IPS-20b (cell line): ENCODE data around the gene LPP.

Source experiments
- H3K27ac ChIP-seq: one replicate; pipeline ENCODE4 v1.5.1; 2013; ENCODE audit warnings: low read length
- H3K27me3 ChIP-seq: 2 replicates; pipeline ENCODE4 v1.6.1; 2013; ENCODE audit warnings: mild to moderate bottlenecking, low read length, inconsistent platforms; ENCODE audit not compliant: insufficient read depth
- H3K36me3 ChIP-seq: 2 replicates; pipeline ENCODE4 v1.6.1; 2013; ENCODE audit warnings: low read depth, mild to moderate bottlenecking, inconsistent platforms, low read length, moderate library complexity; ENCODE audit not compliant: insufficient read depth
- H3K4me1 ChIP-seq: 2 replicates; pipeline ENCODE4 v1.6.1; 2013; ENCODE audit warnings: mild to moderate bottlenecking, control low read depth, inconsistent platforms, low read length, moderate library complexity; ENCODE audit not compliant: insufficient read depth
- H3K4me3 ChIP-seq: 2 replicates; pipeline ENCODE4 v1.5.1; 2013; ENCODE audit warnings: mild to moderate bottlenecking, low read length, inconsistent platforms
- H3K9ac ChIP-seq: 2 replicates; pipeline ENCODE4 v1.6.1; 2013; ENCODE audit warnings: low read depth, mild to moderate bottlenecking, inconsistent platforms, low read length, moderate library complexity
- H3K9me3 ChIP-seq: 2 replicates; pipeline ENCODE4 v1.6.1; 2013; ENCODE audit warnings: mild to moderate bottlenecking, low read depth, low read length, inconsistent platforms; ENCODE audit not compliant: insufficient read depth

LPP gene

DNA sequence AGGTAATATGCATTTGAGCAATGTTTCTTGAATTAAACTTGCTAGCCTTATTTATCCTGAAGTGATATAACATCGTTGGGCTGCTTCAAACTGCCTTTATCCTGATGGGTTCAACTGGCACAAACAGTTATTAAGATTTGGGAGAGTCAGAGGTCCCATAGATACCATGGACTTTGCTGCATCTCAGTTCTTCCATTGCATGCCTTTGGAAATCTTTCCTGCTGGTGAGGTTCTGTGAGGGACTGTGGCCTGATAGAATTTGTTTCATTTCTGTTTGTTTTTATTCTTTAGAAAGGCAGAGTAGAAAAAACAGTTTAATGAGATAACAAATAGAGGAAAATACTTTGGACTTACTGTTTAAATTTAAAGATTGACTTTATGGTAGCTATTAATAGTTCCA lies 508.3 kb downstream of the LPP start:
- no peak overlapping the region for H3K4me3 ChIP-seq
- no peaks in the 10 kb centered on the region for H3K36me3 ChIP-seq
- H3K27me3 ChIP-seq: no peaks in the 10 kb centered on the region
- no peak overlapping the region for H3K9ac ChIP-seq
- no peaks in the 10 kb centered on the region for H3K9me3 ChIP-seq
- no peak overlapping the region for H3K27ac ChIP-seq
- no peaks in the 10 kb centered on the region for H3K4me1 ChIP-seq

DNA sequence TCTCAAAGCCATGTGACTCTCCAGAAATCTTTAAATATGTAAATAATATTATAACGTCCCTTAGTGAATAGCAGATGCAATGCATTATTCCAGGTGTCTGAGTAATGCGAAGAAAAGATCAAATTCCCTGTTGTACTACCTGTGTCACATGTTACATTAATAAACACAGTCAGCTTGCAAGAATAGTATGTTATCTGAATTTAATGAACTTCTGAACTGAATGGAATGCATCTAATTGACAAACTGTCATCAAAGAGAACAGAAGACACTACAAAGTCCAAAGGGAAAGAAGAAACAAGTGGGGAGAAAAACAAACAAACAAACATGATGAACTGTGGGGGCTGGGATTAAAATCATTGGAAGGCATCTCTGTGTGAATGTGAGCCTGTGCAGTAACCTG lies 508.8 kb downstream of the LPP start:
- Histone ChIP-seq H3K27me3 (no peaks in the 10 kb centered on the region), H3K4me1 (no peaks in the 10 kb centered on the region), H3K9me3 (no peaks in the 10 kb centered on the region), H3K9ac (no peak overlapping the region), H3K4me3 (no peak overlapping the region), H3K27ac (no peak overlapping the region), H3K36me3 (no peaks in the 10 kb centered on the region)

DNA sequence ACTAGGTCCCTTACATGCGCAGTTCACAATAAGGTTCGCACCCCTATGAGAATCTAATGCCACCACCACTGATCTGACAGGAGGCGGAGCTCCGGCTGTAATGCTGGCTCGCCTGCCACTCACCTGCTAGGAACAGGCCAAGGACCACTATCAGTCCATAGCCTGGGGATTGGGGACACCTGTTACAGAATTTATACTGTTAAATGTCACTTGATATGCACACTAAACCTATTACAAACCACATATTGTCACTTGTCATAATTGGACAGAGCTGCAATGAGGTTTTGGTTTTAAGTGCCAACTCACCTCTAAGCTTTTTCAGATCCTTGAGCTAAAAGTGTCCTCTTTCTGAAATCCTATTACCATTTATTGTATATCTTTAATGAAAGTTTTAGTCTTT lies 509.9 kb downstream of the LPP start:
- Histone ChIP-seq H3K4me3 (no peak overlapping the region), H3K36me3 (no peaks in the 10 kb centered on the region), H3K27ac (no peak overlapping the region), H3K9me3 (no peaks in the 10 kb centered on the region), H3K4me1 (no peaks in the 10 kb centered on the region), H3K27me3 (no peaks in the 10 kb centered on the region), H3K9ac (no peak overlapping the region)

DNA sequence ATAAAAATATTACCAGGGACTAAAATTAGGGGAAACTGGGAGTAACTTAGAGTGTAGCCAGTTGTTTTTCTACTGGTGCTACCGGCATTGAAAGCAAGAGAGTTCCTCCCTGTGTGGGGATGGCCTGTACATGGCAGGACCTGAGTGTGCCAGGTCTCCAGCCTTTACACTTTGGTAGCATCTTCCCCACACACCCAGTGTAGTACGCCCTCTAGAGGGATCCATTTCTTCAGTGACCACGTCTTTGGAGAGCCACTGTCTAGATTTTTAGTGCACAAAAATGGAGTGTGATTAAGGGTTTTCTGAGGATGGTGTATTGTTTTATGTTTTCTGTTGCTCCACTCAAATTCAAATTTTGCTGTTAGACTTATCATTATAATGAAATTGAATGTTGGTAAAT lies 510.8 kb downstream of the LPP start:
- H3K9ac ChIP-seq: no peak overlapping the region

DNA sequence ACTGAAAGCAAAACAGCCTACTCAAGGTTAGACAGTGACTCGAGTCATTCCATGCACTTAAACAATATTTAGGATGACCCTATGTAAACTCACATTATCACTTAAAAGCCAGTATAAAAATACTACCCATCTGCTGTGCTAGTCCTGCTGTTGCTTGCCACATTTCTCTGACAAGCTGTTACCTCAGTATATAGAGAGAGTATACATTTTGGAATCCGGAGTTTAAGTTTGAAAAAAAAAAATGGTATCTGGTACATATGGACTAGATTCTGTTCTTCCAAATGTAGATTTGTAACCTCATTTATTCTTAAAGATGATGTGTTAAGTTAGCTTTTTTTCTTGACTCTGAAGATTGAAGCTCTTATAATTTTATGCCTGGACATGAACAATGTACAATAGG lies 514.0 kb downstream of the LPP start:
- Histone ChIP-seq H3K27me3 (no peaks in the 10 kb centered on the region), H3K9me3 (no peaks in the 10 kb centered on the region), H3K27ac (no peak overlapping the region), H3K4me3 (no peak overlapping the region), H3K36me3 (no peaks in the 10 kb centered on the region), H3K4me1 (peaks cover 9% of the 10 kb centered on the region), H3K9ac (no peak overlapping the region)

More for the DNA sequence above, 510.8 kb downstream of the LPP start:
- Histone ChIP-seq H3K4me3 (no peak overlapping the region), H3K27me3 (no peaks in the 10 kb centered on the region), H3K36me3 (no peaks in the 10 kb centered on the region), H3K27ac (no peak overlapping the region), H3K4me1 (no peaks in the 10 kb centered on the region), H3K9me3 (no peaks in the 10 kb centered on the region)

DNA sequence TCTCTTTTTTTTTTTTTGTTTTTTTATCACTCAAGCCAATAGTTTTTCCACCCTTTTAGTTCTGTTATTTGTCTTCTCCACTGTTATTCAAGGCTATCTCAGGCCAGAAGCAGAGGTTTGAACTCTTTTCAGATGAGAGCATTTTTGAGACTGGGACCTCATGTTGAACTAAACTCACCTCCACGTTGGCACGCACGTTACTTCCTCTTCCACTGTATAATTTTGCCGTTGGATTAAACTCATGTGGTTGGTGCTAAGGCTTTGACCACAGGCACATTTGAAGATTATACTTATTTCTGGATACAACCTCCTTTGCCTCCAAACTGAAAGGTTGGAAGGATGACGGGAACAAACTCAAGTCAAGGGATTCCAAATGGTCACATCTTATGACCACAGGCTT lies 516.5 kb downstream of the LPP start:
- Histone ChIP-seq H3K4me3 (no peak overlapping the region), H3K36me3 (no peaks in the 10 kb centered on the region), H3K4me1 (peaks cover 29% of the 10 kb centered on the region), H3K9me3 (no peaks in the 10 kb centered on the region), H3K9ac (no peak overlapping the region), H3K27ac (no peak overlapping the region), H3K27me3 (no peaks in the 10 kb centered on the region)

DNA sequence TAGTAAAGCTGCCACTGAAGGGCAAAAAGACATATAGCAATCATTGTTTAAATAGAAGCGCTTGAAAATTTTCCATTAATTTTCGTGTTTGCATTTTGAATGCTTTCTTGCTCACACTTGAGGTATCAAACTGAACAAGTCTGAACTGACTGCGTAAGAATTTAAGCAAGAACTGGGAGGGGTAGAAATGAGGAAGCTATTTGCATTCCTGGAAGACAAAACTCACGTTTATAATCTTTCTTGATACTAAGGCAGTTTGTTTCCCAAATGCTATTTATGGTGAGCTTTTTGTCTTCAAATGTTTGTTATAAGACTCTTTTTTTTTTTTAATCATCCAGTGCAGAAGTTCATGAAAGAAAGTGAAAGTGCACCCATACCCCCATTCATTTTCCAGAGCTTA lies 518.0 kb downstream of the LPP start:
- no peak overlapping the region for H3K4me3 ChIP-seq
- no peaks in the 10 kb centered on the region for H3K36me3 ChIP-seq
- no peak overlapping the region for H3K27ac ChIP-seq
- H3K9me3 ChIP-seq: no peaks in the 10 kb centered on the region
- H3K9ac ChIP-seq: no peak overlapping the region
- H3K27me3 ChIP-seq: no peaks in the 10 kb centered on the region
- peaks cover 29% of the 10 kb centered on the region for H3K4me1 ChIP-seq

DNA sequence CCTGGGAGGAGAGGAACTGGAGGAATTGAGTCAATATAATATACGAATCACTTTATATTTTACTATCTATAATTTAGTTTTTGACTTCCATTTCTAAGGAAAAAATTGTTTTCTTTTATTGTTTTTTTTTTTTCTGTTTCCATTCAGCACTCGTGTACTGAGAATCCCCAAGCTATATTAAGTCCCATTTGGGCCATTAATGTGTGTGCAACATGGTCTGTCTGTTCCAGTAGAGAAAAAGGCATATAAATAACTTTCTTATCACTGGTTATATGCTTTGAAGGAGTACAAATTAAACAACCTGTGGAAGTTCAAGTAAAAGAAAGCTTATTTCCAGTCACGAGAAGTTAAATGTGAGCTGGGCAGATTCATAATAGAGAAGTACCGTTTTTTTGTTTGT lies 518.9 kb downstream of the LPP start:
- Histone ChIP-seq H3K4me3 (no peak overlapping the region), H3K27ac (no peak overlapping the region), H3K27me3 (no peaks in the 10 kb centered on the region), H3K4me1 (peaks cover 29% of the 10 kb centered on the region), H3K9ac (no peak overlapping the region), H3K36me3 (no peaks in the 10 kb centered on the region), H3K9me3 (no peaks in the 10 kb centered on the region)

DNA sequence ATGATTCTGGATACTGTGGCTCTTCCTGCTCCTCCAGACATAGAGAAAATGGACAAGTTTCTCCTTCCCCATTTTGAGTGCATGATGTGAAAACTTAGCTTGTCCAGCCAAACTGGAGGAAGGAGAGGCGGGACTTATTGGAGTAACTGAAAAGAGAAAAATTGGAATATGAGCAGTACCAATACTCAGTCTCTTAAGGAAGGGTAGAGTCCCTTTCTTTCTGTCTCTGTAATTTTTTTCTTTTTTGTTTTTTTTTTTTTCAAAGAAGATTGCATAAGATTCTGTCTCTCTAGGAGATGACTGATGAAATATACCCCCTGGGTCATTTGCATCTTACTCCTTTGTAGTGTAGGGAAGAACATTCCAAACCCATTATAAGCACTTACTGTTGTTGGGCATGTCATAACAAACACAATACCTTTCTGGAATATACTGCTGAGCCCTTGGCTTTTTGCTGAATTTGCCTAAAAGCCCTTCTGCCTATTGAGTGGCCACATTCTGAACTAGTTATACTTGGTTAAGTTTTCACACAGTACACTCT lies 519.8 kb downstream of the LPP start:
- Histone ChIP-seq H3K4me3 (no peak overlapping the region), H3K9ac (no peak overlapping the region), H3K4me1 (peaks cover 29% of the 10 kb centered on the region), H3K27me3 (no peaks in the 10 kb centered on the region), H3K9me3 (no peaks in the 10 kb centered on the region), H3K27ac (no peak overlapping the region), H3K36me3 (no peaks in the 10 kb centered on the region)

DNA sequence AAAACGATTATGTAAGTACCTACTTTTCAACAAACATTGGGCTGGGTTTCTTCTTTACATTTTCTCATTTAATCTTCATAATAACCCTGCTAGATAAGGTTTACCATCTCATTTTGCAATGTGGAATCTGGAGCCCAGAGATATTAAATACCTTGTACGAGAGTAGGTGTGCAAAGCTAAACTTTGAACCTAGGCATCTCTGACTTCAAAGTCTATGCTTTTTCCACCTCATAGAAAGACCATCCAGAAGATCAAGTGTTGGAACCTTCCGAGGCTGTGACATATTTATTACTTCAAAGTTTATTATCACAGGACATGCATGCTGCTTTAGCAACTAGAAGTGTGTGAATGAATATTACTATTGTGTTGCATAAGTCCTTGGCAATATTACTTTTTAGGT lies 520.6 kb downstream of the LPP start:
- H3K9ac ChIP-seq: no peak overlapping the region
- H3K27ac ChIP-seq: no peak overlapping the region
- no peaks in the 10 kb centered on the region for H3K27me3 ChIP-seq
- H3K4me3 ChIP-seq: no peak overlapping the region
- no peaks in the 10 kb centered on the region for H3K36me3 ChIP-seq
- peaks cover 30% of the 10 kb centered on the region for H3K4me1 ChIP-seq
- no peaks in the 10 kb centered on the region for H3K9me3 ChIP-seq

DNA sequence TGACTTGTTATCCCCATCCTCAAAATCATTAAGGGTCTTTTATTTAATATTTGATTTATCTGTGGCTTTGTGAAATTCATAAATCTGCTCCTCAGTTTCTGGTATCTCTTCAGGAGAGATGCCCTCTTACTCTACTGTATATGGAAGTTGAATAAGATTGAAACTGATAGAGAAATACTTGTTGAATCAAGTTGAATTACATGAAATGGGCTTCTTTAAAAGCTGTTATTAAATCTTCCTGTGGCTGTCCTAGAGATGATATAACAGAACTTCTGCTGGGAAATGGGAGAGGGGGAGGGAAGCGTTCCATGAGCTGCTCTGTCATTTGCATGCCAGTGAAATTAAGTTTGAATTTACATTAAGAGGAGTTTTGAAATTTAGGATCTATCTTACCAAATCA lies 523.4 kb downstream of the LPP start:
- Histone ChIP-seq H3K9ac (no peak overlapping the region), H3K4me1 (peaks cover 31% of the 10 kb centered on the region), H3K4me3 (no peak overlapping the region), H3K27me3 (no peaks in the 10 kb centered on the region), H3K9me3 (no peaks in the 10 kb centered on the region), H3K27ac (no peak overlapping the region), H3K36me3 (no peaks in the 10 kb centered on the region)

DNA sequence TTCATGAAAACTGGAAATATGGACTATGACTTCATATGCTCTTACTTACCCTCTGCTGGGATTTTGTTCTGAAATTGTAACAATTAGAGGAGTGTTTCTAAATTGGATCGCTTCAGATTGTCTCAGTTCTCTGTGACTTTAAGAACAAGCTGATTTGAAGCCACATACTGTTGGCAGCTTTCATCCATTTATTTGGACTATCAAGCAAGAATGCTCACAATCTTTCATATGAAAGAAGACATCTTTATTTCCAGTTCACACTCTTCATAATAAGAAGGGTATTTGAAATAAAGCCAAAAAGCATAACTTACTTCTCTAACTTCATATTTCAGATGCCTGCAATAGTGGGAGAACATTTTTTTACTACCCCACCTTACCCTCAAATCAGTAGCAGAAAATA lies 526.2 kb downstream of the LPP start:
- no peak overlapping the region for H3K4me3 ChIP-seq
- H3K27me3 ChIP-seq: no peaks in the 10 kb centered on the region
- peaks cover 9% of the 10 kb centered on the region; the same call in 1 of the 2 replicates for H3K4me1 ChIP-seq
- H3K36me3 ChIP-seq: no peaks in the 10 kb centered on the region
- no peaks in the 10 kb centered on the region for H3K9me3 ChIP-seq
- no peak overlapping the region for H3K9ac ChIP-seq
- H3K27ac ChIP-seq: no peak overlapping the region

DNA sequence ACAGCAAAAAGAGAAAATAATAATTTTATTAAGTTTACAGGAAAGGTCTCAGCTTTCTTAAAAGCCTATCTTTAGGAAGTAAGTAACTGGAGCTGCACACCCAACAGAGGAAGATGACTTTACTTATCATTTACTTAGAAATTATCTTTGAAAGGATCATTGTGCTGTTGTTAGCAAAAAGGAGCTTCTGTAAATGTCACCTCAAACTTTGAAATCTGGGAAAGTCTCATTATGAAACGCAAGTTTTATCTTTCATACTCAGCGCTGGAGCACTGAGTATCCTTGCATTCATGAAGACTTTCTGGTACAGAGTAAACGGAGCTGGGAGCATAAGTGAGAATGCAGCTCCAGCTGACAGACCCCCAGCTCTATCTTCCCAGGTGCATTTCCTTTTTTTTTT lies 526.6 kb downstream of the LPP start:
- H3K4me1 ChIP-seq: 0 out of 2 replicates have a peak, but pooled peaks cover 7% of the 10 kb centered on the region
- H3K9me3 ChIP-seq: no peaks in the 10 kb centered on the region
- no peaks in the 10 kb centered on the region for H3K36me3 ChIP-seq
- no peak overlapping the region for H3K4me3 ChIP-seq
- no peak overlapping the region for H3K9ac ChIP-seq
- no peaks in the 10 kb centered on the region for H3K27me3 ChIP-seq
- H3K27ac ChIP-seq: no peak overlapping the region
